ENCODE results near the gene JAKMIP3.

Gene JAKMIP3

DNA sequence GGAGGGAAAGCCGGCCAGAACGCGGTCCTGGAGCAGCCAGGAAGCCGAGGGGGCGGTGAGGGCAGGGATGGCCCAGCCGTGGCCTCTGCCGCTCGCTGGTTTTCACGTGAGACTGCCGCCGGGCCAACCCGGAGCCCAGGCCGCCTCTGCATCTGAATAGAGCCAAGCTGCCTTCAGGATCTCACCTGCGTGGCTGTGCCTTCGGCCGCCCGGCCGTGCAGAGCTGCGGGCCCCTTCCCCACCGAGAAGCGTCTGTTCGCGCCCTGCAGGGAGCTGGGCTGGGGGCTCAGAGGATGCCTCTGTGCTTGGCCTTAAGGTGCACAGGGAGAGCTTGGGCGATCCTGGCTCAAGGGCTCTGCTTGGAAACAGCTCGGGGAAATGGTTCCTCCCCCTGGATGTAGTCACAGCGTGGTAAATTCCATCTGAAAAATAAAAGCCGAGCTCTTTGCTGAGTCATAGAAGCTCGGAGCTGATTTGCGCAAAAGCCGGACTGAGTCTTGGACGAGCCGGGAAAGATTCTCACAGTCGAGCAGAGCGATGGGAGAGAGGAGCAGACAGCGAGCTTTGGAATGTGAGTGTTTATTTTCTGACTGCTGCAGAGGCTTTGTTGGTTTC, at the start of gene JAKMIP3:
JAKMIP3 (plus strand) TSS at position 456 of the 615 bp plus-strand sequence. CDS start 38,863 bp downstream, outside the sequence.
- no peak for DNase-seq

DNA sequence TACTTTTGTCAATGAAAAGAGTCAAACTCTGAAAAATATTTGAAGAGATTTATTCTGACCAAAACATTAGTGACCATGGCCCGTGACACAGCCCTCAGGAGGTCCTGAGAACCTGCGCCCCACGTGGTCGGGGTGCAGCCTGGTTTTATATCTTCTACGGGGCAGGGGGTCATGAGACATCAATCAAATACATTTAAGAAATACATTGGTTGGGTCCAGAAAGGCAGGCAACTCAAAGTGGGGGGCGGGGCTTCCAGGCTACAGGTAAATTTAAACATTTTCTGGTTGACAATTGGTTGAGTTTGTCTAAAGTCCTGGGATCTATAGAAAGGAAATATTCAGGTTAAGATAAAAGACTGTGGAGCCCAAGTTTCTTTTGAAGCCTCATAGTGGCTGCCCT, 49.2 kb upstream of the JAKMIP3 start:
- DNase-seq: no peak

- no peak for DNase-seq
Observed at GRCh38 chr10:132018446-132018845, 47.3 kb upstream of the JAKMIP3 start.

GRCh38 chr10:132019366-132019765, 46.4 kb upstream of the JAKMIP3 start:
- DNase-seq: no peak

GRCh38 chr10:132020456-132020855, 45.3 kb upstream of the JAKMIP3 start:
- DNase-seq: no peak

- no peak for DNase-seq
Observed at GRCh38 chr10:132021046-132021445, 44.7 kb upstream of the JAKMIP3 start.

DNA sequence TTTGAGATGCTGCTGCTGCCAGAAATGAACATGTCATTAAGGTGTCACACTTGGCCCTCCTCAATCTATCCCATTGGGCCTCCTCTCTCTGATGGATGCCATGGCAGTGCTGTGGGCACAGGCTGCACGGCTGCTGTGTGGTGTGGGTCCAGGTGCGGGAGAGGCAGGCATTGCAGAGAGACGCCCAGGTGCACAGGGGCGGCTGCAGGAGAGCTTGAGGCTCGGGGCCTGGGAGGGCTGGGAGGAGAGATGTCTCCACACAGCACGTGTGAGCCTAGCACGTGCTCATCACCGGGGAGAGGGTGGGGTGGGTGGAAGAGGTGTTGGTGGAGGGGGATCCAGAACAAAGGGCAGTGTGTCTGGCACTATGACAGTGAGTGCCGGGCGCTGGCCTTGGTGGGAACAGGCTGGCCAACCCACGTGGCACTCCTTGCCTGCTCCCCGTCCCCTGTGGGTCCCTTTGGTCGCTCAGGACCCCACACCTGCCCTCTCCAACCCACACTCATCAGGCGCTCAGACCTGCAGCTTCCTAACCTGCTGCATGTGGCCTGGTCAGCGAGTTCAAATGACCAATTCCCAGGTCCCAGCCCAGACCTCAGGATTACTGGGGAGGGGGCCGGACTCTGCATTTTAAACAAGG, 44.1 kb upstream of the JAKMIP3 start:
- no peak for DNase-seq

DNA sequence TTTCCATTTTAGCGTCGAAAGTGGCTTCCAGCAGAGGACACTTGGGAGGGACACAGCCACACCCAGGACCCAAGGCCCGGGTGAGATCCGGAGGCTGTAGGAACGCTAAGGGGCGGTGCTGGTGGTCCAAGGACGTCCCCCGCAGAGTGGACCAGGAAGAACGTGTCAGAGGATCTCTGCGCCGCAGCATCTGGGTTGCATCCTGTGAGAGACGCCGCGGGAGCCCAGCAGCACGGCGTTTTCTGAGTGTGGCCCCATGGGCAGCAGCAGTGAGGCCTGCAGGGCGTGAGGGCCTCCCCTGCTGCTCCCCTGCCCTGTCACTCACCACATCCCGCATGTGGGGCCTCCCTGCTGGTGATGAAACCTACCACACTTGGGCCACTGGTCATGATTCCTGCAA, 43.5 kb upstream of the JAKMIP3 start:
- no peak for DNase-seq

DNA sequence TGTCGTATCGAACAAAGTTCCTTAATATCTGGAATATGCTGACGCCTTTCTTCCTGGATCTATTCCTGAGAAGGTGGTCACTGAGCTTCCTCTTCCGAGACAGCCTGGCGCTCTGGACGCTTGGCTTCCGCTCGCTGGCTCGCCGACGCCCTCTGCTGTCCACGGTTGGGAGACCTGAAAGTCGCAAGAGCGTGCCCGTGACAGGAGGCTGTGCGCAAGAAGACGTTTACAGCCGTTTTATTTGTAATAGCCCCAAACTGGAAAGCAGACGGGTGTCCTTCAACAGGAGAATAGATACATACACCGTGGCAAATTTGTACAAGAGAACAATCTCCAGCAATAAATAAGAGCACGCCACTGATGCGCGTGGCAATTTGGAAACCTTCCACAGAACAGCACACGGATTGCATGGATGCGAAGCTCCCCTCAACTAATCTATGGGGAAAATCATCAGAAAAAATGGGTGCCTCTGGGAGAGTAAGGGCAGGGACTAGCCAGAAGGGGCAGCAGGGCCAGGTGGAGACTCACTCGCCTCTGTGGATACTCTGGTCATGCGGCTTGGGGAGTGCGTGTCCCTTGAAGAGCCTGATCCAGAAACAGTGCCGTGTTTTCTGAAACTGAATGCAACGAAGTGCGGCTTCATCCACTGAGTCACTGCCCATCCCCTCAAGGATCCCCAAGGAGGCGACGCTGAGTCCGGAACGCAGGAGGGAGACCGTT, 42.5 kb upstream of the JAKMIP3 start:
- DNase-seq: peak; percentile 73

GRCh38 chr10:132027423-132027983, 38.2 kb upstream of the JAKMIP3 start:
- no peak for DNase-seq

GRCh38 chr10:132028706-132029105, 37.0 kb upstream of the JAKMIP3 start:
- no peak for DNase-seq

DNA sequence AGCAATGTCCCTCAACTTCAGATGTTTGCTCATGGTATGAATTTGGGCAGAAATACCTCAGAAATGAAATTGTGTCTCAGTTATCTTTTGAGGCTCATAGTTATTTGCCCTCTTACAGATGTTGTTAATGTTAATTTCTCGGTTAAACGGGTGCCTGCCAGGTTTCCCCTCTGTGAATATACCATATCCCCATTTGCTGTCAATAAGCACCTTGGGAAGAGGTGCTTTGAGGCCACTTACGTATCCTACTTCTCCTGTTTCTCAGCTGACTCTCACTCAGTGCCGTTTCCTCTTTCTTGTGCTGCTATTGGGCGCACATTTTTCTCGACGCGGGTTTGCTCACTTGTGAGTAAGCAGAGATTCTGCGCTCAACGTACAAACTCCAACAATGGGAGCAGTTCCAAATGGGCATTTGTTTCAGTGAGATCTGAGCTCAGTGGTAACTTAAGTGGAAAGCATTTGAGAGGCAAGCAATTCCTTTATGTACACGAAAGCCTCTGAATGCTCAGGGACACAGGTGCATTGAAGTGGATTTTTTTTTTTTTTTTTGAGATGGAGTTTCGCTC, 34.8 kb upstream of the JAKMIP3 start:
- DNase-seq: no peak

GRCh38 chr10:132033632-132034031, 32.1 kb upstream of the JAKMIP3 start:
- DNase-seq: no peak

DNA sequence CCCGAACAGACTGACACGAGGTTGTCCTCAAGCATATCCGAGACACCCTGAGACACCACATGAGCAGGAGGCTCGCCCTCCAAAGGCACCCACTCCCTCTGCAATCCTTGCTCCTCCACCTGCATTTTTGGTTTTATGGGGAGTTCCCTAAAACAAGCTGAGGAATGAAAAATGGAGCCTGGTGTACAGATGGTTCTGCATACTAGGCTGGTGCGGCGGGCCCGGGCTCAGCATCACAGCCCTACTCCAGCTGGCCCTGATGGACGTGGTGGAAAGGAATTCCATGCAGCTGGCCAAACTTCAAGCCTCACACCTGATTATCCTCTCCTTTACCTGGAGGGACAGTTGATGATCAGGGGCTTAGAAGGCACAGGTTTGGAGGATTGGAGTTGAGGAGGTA, 30.3 kb upstream of the JAKMIP3 start:
- DNase-seq: no peak

- DNase-seq: no peak
Observed at GRCh38 chr10:132036153-132036886, 29.4 kb upstream of the JAKMIP3 start.

- DNase-seq: no peak
Observed at GRCh38 chr10:132036887-132037675, 28.7 kb upstream of the JAKMIP3 start.

DNA sequence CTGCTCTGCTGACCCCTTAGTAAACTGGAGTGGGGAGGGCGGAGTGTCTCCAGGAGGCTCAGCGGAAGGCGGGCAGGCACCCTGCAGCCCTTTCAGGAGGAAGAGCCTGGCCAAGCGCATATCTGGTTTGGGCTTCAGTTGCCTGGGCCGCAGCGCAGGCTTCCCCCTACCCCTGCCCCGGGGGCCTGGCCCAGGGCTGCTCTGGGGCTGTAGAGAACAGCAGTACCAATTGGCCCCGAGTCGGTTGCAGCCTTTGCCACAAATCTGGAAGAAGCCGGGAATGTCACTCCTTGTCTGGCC, 28.1 kb upstream of the JAKMIP3 start:
- no peak for DNase-seq

DNA sequence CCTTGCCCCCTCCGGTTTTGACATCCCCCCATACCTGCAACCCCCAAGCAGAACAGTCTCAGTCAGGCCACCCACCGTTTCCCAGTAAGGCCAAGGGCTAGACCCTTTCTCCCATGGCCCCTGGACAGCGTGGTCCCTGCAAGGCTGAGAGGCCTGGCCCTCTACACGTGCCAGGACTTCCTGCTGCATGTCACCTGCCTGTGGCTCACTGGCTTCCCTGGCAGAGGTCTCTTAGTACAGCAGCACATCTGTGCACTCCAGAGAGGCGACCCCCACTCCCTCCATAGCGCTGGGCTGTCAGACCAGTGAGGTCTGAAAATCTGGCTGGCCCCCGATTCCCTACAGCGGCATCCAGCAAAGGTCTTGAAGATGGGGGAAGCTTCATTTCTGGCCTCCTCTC, 26.4 kb upstream of the JAKMIP3 start:
- DNase-seq: no peak

GRCh38 chr10:132040046-132040445, 25.7 kb upstream of the JAKMIP3 start:
- no peak for DNase-seq

DNA sequence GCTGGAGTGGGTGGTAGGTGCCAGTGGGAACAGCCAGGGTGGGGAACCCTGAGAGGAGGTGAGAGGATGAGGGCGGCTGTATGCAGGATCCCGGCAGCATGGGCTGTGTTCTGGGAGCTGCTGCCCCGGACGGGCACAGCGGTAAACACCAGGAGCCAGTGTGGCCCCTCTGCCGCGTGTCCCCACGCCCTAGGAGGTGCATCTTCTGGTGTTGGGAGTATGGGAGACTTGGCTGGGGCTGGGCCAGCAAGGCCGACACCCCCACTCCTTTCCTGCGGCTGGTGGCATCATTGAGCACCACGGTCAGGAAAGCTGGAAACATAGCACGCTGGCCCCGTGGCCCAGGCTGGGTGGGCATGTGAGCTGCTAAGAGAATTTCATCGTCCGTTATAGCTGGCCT, 24.4 kb upstream of the JAKMIP3 start:
- no peak for DNase-seq

GRCh38 chr10:132043861-132044695, 21.7 kb upstream of the JAKMIP3 start:
- no peak for DNase-seq
